Measurements from ENCODE around the gene CORO1C. TPM values are rescaled to one million over a fixed set of nuclear protein-coding genes. Genes with fewer than 3 reads are reported as not detected.

The CORO1C gene
- total RNA-seq, 1 experiment from 2014 or later: 195 TPM

DNA sequence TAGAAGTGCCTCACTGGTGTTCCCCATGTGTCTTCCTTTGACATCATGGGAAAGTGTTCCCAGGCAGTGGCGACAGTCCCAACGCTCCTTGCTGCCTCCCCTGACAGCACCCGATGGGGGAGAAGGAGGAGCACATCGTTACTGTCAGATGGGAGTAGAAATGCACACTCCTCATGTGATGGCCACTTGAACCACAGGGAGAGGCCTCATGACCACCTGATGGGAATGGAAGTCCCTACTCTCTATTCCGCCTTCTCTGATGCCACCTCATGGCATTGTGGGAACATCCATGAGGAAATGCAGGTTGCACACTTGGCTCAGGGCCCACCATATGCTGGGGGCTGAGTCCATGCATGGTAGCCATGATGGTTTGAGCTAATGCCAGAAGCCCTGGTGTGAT lies 14.3 kb upstream of the CORO1C start:
- Histone ChIP-seq H3K27me3 (replicated peaks; ENCODE audit: control insufficient read depth, insufficient read depth, low read length) (no peaks in the 10 kb centered on the region), H3K36me3 (ENCODE audit: control insufficient read depth, insufficient read depth, low read length) (no peaks in the 10 kb centered on the region), H3K4me3 (ENCODE audit: low read depth, low read length) (no peak overlapping the region), H3K4me1 (peaks cover 6% of the 10 kb centered on the region), H3K9me3 (no peaks in the 10 kb centered on the region)
- no peak overlapping the region for H3K27ac Mint-ChIP-seq (ENCODE audit: unreplicated experiment)
- TF ChIP-seq, protein P1, sequence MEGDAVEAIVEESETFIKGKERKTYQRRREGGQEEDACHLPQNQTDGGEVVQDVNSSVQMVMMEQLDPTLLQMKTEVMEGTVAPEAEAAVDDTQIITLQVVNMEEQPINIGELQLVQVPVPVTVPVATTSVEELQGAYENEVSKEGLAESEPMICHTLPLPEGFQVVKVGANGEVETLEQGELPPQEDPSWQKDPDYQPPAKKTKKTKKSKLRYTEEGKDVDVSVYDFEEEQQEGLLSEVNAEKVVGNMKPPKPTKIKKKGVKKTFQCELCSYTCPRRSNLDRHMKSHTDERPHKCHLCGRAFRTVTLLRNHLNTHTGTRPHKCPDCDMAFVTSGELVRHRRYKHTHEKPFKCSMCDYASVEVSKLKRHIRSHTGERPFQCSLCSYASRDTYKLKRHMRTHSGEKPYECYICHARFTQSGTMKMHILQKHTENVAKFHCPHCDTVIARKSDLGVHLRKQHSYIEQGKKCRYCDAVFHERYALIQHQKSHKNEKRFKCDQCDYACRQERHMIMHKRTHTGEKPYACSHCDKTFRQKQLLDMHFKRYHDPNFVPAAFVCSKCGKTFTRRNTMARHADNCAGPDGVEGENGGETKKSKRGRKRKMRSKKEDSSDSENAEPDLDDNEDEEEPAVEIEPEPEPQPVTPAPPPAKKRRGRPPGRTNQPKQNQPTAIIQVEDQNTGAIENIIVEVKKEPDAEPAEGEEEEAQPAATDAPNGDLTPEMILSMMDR (IDR thresholded peaks at IDR 0.05; ENCODE audit: insufficient read depth in 1 of 2, low read depth in 1 of 2, low read length in 1 of 2, severe bottlenecking in 1 of 2, unreplicated experiment in 1 of 2): no peak
- H3K4me1 Mint-ChIP-seq (ENCODE audit: low read depth, unreplicated experiment): peaks cover 6% of the 10 kb centered on the region
- POLR2A ChIA-PET: no interaction called here
- H3K27me3 Mint-ChIP-seq (ENCODE audit: insufficient read depth, unreplicated experiment): no peaks in the 10 kb centered on the region
- BruUV-seq (replicated peaks): no TSS peak
- CTCF ChIA-PET: no interaction called here
- no peak overlapping the region for H3K4me3 Mint-ChIP-seq (ENCODE audit: unreplicated experiment)
- intact Hi-C loops (cut with micrococcal nuclease; ENCODE audit: unreplicated experiment): no loop called here
- H3K9me3 Mint-ChIP-seq (ENCODE audit: unreplicated experiment): no peaks in the 10 kb centered on the region
- no peak for DNase-seq
- H3K36me3 Mint-ChIP-seq (ENCODE audit: insufficient read depth, unreplicated experiment): no peaks in the 10 kb centered on the region

DNA sequence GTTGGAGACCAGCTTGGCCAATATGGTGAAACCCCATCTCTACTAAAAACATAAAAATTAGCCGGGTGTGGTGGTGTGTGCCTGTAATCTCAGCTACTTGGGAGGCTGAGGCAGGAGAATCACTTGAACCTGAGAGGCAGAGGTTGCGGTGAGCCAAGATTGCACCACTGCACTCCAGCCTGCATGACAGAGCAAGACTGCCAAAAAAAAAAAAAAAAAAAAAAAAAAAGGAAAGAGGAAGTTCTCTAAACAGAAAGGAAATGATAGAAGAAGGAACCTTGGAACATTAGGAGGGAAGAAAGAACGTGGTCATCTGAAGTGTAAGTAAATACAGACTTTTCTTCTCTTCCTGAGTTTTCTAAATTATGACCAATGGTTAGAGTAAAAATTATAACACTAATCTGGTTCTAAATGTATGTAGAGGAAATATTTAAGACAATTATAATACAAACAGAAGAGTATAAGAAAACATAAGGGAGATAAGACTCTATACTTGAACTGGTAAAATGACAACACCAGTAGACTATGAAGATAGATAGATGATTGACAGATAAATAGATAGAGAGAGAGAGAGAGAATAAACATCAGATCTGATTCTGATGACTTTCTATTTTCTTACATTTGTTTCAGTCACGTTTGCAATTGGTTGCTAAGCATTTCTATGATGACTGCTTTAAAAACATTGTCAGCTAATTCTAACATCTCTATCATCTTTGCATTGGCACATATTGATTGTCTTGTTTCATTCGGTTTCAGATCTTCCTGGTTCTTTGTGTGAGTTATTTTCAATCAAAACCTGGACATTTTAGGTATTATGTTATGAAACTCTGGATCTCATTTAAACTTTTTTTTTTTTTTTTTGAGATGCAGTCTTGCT lies 12.9 kb upstream of the CORO1C start:
- TF ChIP-seq, protein P1 (IDR thresholded peaks at IDR 0.05; ENCODE audit: insufficient read depth in 1 of 2, low read depth in 1 of 2, low read length in 1 of 2, severe bottlenecking in 1 of 2, unreplicated experiment in 1 of 2): no peak
- DNase-seq: no peak
- ChIA-PET POLR2A (interaction anchor here (0.6 to 0.7 kb wide), 3 partner anchors 14 to 164 kb away, joined by 5 to 6 read pairs (median 6); no protein-coding TSS in a partner anchor), CTCF (interaction anchor here (0.7 kb wide), 2 partner anchors 371 to 508 kb away, joined by 4 to 7 read pairs; no protein-coding TSS in a partner anchor)
- H3K27ac Mint-ChIP-seq (ENCODE audit: unreplicated experiment): no peak overlapping the region
- no TSS peak for BruUV-seq (replicated peaks)
- H3K36me3 Mint-ChIP-seq (ENCODE audit: insufficient read depth, unreplicated experiment): no peaks in the 10 kb centered on the region
- Histone ChIP-seq H3K27me3 (replicated peaks; ENCODE audit: control insufficient read depth, insufficient read depth, low read length) (no peaks in the 10 kb centered on the region), H3K4me3 (ENCODE audit: low read depth, low read length) (no peak overlapping the region), H3K4me1 (peaks cover 4% of the 10 kb centered on the region; the same call in 1 of the 2 replicates), H3K9me3 (no peaks in the 10 kb centered on the region), H3K36me3 (ENCODE audit: control insufficient read depth, insufficient read depth, low read length) (no peaks in the 10 kb centered on the region)
- intact Hi-C loops (cut with micrococcal nuclease; ENCODE audit: unreplicated experiment): no loop called here
- H3K9me3 Mint-ChIP-seq (ENCODE audit: unreplicated experiment): no peaks in the 10 kb centered on the region
- peaks cover 17% of the 10 kb centered on the region for H3K4me1 Mint-ChIP-seq (ENCODE audit: low read depth, unreplicated experiment)
- no peaks in the 10 kb centered on the region for H3K27me3 Mint-ChIP-seq (ENCODE audit: insufficient read depth, unreplicated experiment)
- no peak overlapping the region for H3K4me3 Mint-ChIP-seq (ENCODE audit: unreplicated experiment)

DNA sequence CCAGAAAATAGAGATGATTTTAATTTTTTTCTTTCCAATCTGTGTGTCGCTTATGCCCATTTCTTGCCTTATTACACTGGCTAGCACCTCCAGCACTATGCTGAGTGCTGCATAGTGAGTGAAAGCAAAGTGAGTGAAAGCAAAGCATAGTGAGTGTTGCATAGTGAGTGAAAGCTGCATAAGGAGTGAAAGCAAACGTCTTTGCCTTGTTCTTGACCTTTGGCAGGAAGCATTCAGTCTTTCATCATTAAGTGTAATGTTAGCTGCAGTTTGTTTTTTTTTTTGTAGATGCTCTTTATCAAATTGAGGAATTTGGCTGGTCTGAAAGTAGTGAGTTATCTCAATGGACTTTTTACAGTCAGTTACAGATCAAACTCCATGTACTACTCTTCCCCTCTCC lies 6.9 kb upstream of the CORO1C start:
- ChIA-PET POLR2A (no interaction called here), CTCF (no interaction called here)
- H3K4me1 ChIP-seq: peaks cover 27% of the 10 kb centered on the region
- BruUV-seq (replicated peaks): no TSS peak
- H3K9me3 ChIP-seq: no peaks in the 10 kb centered on the region
- Mint-ChIP-seq H3K4me1 (ENCODE audit: low read depth, unreplicated experiment) (peaks cover 36% of the 10 kb centered on the region), H3K27me3 (ENCODE audit: insufficient read depth, unreplicated experiment) (no peaks in the 10 kb centered on the region), H3K9me3 (ENCODE audit: unreplicated experiment) (peaks cover 7% of the 10 kb centered on the region), H3K36me3 (ENCODE audit: insufficient read depth, unreplicated experiment) (peaks cover 7% of the 10 kb centered on the region), H3K27ac (ENCODE audit: unreplicated experiment) (no peak overlapping the region), H3K4me3 (ENCODE audit: unreplicated experiment) (no peak overlapping the region)
- H3K4me3 ChIP-seq (ENCODE audit: low read depth, low read length): no peak overlapping the region
- intact Hi-C loops (cut with micrococcal nuclease; ENCODE audit: unreplicated experiment): no loop called here
- no peaks in the 10 kb centered on the region for H3K36me3 ChIP-seq (ENCODE audit: control insufficient read depth, insufficient read depth, low read length)
- TF ChIP-seq, protein P1 (IDR thresholded peaks at IDR 0.05; ENCODE audit: insufficient read depth in 1 of 2, low read depth in 1 of 2, low read length in 1 of 2, severe bottlenecking in 1 of 2, unreplicated experiment in 1 of 2): no peak
- no peak for DNase-seq
- no peaks in the 10 kb centered on the region for H3K27me3 ChIP-seq (replicated peaks; ENCODE audit: control insufficient read depth, insufficient read depth, low read length)

Measured in Caco-2 (cell line).